ACC112 (cell line): ENCODE results near the gene RNPEPL1.

Experiments used
- H2AFZ ChIP-seq: fragments of 200-600 bp; sonication (generic); one replicate; pipeline ENCODE4 v1.6.0; 2017; ENCODE audit warnings: antibody characterized with exemption, low read length; ENCODE audit not compliant: unreplicated experiment
- H3K27ac ChIP-seq: fragments of 200-600 bp; sonication (generic); 2 replicates; pipeline ENCODE4 v1.5.1; 2014; ENCODE audit warnings: low read depth, mild to moderate bottlenecking, antibody characterized with exemption, low read length, moderate library complexity
- H3K27me3 ChIP-seq: fragments of 200-600 bp; sonication (generic); 2 replicates; pipeline ENCODE4 v1.6.1; 2014; ENCODE audit warnings: mild to moderate bottlenecking, antibody characterized with exemption, low read length, moderate library complexity, mixed read lengths; ENCODE audit not compliant: insufficient read depth
- H3K36me3 ChIP-seq: fragments of 200-600 bp; sonication (generic); 2 replicates; pipeline ENCODE4 v1.6.1; 2016; ENCODE audit warnings: mild to moderate bottlenecking, antibody characterized with exemption, low read length, moderate library complexity, mixed read lengths; ENCODE audit not compliant: insufficient read depth
- H3K4me1 ChIP-seq: fragments of 200-600 bp; sonication (generic); one replicate; pipeline ENCODE4 v1.6.1; 2016; ENCODE audit warnings: low read length, mixed read lengths; ENCODE audit not compliant: insufficient read depth, unreplicated experiment, control insufficient read depth
- H3K4me3 ChIP-seq: fragments of 200-600 bp; sonication (generic); 2 replicates; pipeline ENCODE4 v1.5.1; 2014; ENCODE audit warnings: mild to moderate bottlenecking, low read depth, low read length
- H3K79me2 ChIP-seq: fragments of 200-600 bp; sonication (generic); one replicate; pipeline ENCODE4 v1.6.0; 2016; ENCODE audit warnings: low read length; ENCODE audit not compliant: control insufficient read depth, unreplicated experiment, insufficient read depth

The RNPEPL1 gene

GRCh38 chr2:240524963-240525718, 43.1 kb upstream of the RNPEPL1 start:
- Histone ChIP-seq H3K27me3 (no peaks in the 10 kb centered on the region), H3K27ac (no peak overlapping the region), H3K4me1 (no peaks in the 10 kb centered on the region), H2AFZ (no peak overlapping the region), H3K79me2 (no peaks in the 10 kb centered on the region), H3K4me3 (no peak overlapping the region), H3K36me3 (peaks cover 33% of the 10 kb centered on the region; the same call in 1 of the 2 replicates)

- Histone ChIP-seq H2AFZ (no peak overlapping the region), H3K36me3 (peaks cover 33% of the 10 kb centered on the region; the same call in 1 of the 2 replicates), H3K27me3 (no peaks in the 10 kb centered on the region), H3K4me1 (no peaks in the 10 kb centered on the region), H3K79me2 (no peaks in the 10 kb centered on the region), H3K4me3 (no peak overlapping the region), H3K27ac (no peak overlapping the region)
Observed at GRCh38 chr2:240525802-240526201, 42.5 kb upstream of the RNPEPL1 start.

GRCh38 chr2:240526521-240526920, 41.8 kb upstream of the RNPEPL1 start:
- Histone ChIP-seq H3K36me3 (peaks cover 40% of the 10 kb centered on the region), H3K79me2 (no peaks in the 10 kb centered on the region), H3K4me3 (no peak overlapping the region), H3K27me3 (no peaks in the 10 kb centered on the region), H3K4me1 (no peaks in the 10 kb centered on the region), H2AFZ (no peak overlapping the region), H3K27ac (no peak overlapping the region)

GRCh38 chr2:240527153-240527750, 41.0 kb upstream of the RNPEPL1 start:
- Histone ChIP-seq H2AFZ (no peak overlapping the region), H3K4me3 (no peak overlapping the region), H3K79me2 (no peaks in the 10 kb centered on the region), H3K27ac (no peak overlapping the region), H3K36me3 (peaks cover 42% of the 10 kb centered on the region), H3K4me1 (no peaks in the 10 kb centered on the region), H3K27me3 (no peaks in the 10 kb centered on the region)

- Histone ChIP-seq H3K27ac (no peak overlapping the region), H3K79me2 (no peaks in the 10 kb centered on the region), H3K4me1 (no peaks in the 10 kb centered on the region), H3K27me3 (no peaks in the 10 kb centered on the region), H3K36me3 (peaks cover 35% of the 10 kb centered on the region), H2AFZ (no peak overlapping the region), H3K4me3 (no peak overlapping the region)
Observed at GRCh38 chr2:240528406-240529040, 39.8 kb upstream of the RNPEPL1 start.

- no peaks in the 10 kb centered on the region for H3K4me1 ChIP-seq
- H3K79me2 ChIP-seq: no peaks in the 10 kb centered on the region
Observed at GRCh38 chr2:240529344-240529999, 38.8 kb upstream of the RNPEPL1 start.

GRCh38 chr2:240530181-240530580, 38.1 kb upstream of the RNPEPL1 start:
- Histone ChIP-seq H2AFZ (no peak overlapping the region), H3K36me3 (peaks cover 21% of the 10 kb centered on the region), H3K4me3 (no peak overlapping the region), H3K27me3 (no peaks in the 10 kb centered on the region), H3K79me2 (no peaks in the 10 kb centered on the region), H3K27ac (no peak overlapping the region), H3K4me1 (no peaks in the 10 kb centered on the region)

More at GRCh38 chr2:240529344-240529999, 38.8 kb upstream of the RNPEPL1 start:
- Histone ChIP-seq H3K36me3 (peaks cover 26% of the 10 kb centered on the region), H3K27me3 (no peaks in the 10 kb centered on the region), H3K4me3 (no peak overlapping the region), H3K27ac (no peak overlapping the region), H2AFZ (no peak overlapping the region)

GRCh38 chr2:240531038-240531437, 37.2 kb upstream of the RNPEPL1 start:
- Histone ChIP-seq H3K27me3 (no peaks in the 10 kb centered on the region), H2AFZ (no peak overlapping the region), H3K4me3 (no peak overlapping the region), H3K36me3 (peaks cover 21% of the 10 kb centered on the region), H3K4me1 (no peaks in the 10 kb centered on the region), H3K79me2 (no peaks in the 10 kb centered on the region), H3K27ac (no peak overlapping the region)

- Histone ChIP-seq H3K36me3 (peaks cover 21% of the 10 kb centered on the region), H3K4me3 (no peak overlapping the region), H3K27me3 (no peaks in the 10 kb centered on the region), H2AFZ (no peak overlapping the region), H3K79me2 (no peaks in the 10 kb centered on the region), H3K4me1 (no peaks in the 10 kb centered on the region), H3K27ac (no peak overlapping the region)
Observed at GRCh38 chr2:240532031-240532775, 36.1 kb upstream of the RNPEPL1 start.
